ENCODE data around the gene POU2AF3. TPM values are rescaled to one million over a fixed set of nuclear protein-coding genes. Genes with fewer than 3 reads are reported as not detected.

Gene POU2AF3
- total and polyA plus RNA-seq, 11 donors, result 0.15 to 2.1 (median 0.54) TPM; not detected in 5

GRCh38 chr11:111258046-111258445 is 40.3 kb upstream of the POU2AF3 start:
- no peaks in the 10 kb centered on the region for H3K4me1 ChIP-seq
- WGBS, 4 donors, result 81 to 90% (median 89%) methylated on average over 4 of the region's 4 CpGs
- ATAC-seq, result no peak
- H3K36me3 ChIP-seq, result no peaks in the 10 kb centered on the region
- no peak for TF ChIP-seq POLR2A (IDR thresholded peaks at IDR 0.05)
- TF ChIP-seq CTCF (IDR thresholded peaks at IDR 0.05), result no peak
- H3K9me3 ChIP-seq, result no peaks in the 10 kb centered on the region
- H3K27ac ChIP-seq, result no peak overlapping the region
- H3K4me3 ChIP-seq, result no peak overlapping the region
- intact Hi-C loops (cut with DNase I), result no loop called here
- peaks cover 0 to 40% (median 0%) of the 10 kb centered on the region in 9 donors for H3K27me3 ChIP-seq
- no peak for DNase-seq

DNA sequence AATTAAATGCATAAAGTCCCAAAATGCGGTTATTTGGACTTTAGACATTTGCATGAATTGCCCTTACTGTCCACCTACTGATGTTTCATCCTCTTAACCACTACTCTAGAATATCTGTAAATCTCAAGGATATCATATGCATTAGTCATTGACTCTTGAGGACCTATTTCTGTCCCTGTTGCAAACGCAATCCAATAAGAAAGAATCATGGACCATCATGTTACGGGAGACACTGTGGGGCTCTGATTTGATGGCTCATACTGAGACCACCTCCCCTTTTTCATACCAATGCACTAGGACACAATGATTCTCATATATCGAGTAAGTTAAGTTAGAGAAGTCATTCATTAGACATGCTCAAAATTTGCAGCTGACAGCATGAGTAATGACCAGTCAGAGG is 38.5 kb upstream of the POU2AF3 start:
- Histone ChIP-seq H3K4me1 (no peaks in the 10 kb centered on the region), H3K27ac (no peak overlapping the region), H3K9me3 (no peaks in the 10 kb centered on the region), H3K4me3 (no peak overlapping the region), H3K27me3 (peaks cover 0 to 47% (median 4%) of the 10 kb centered on the region in 9 donors), H3K36me3 (no peaks in the 10 kb centered on the region)
- intact Hi-C loops (cut with DNase I), result no loop called here
- TF ChIP-seq CTCF (IDR thresholded peaks at IDR 0.05) (no peak), POLR2A (IDR thresholded peaks at IDR 0.05) (no peak)
- 84 to 88% (median 86%) methylated on average over 4 of the region's 4 CpGs for WGBS, 4 donors
- ATAC-seq, result no peak
- no peak for DNase-seq

GRCh38 chr11:111260811-111261210 is 37.5 kb upstream of the POU2AF3 start:
- ATAC-seq, result no peak

DNA sequence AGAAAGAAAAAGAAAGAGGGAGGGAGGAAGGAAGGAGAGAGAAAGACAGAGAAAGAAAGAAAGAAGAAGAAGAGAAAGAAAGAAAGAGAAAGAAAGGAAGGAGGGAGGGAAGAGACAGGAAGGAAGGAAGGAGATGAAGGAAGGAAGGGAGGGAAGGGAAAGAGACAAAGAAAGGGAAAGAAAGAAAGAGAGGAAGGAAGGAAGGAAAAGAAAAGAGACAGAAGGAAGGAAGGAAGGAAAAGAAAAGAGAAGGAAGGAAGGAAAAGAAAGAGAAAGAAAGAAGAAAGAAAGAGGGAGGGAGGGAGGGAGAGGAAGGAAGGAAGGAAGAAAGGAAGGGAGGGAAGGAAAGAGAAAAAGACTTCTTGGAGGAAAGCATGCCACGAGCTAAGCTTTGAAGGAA is 33.7 kb upstream of the POU2AF3 start:
- Histone ChIP-seq H3K27ac (no peak overlapping the region), H3K4me1 (no peaks in the 10 kb centered on the region), H3K4me3 (no peak overlapping the region), H3K36me3 (no peaks in the 10 kb centered on the region), H3K9me3 (no peaks in the 10 kb centered on the region), H3K27me3 (peaks cover 0 to 28% (median 0%) of the 10 kb centered on the region in 9 donors)
- TF ChIP-seq CTCF (IDR thresholded peaks at IDR 0.05), result no peak
- no peak for TF ChIP-seq POLR2A (IDR thresholded peaks at IDR 0.05)
- no peak for DNase-seq
- intact Hi-C loops (cut with DNase I), result no loop called here
- WGBS, 4 donors, result 53 to 75% (median 59%) methylated on average over 1 of the region's 1 CpG
- no peak for ATAC-seq

More at GRCh38 chr11:111260811-111261210, 37.5 kb upstream of the POU2AF3 start:
- H3K27me3 ChIP-seq, result peaks cover 0 to 47% (median 4%) of the 10 kb centered on the region in 9 donors
- no peaks in the 10 kb centered on the region for H3K9me3 ChIP-seq
- H3K27ac ChIP-seq, result no peak overlapping the region
- no peak overlapping the region for H3K4me3 ChIP-seq
- 80 to 90% (median 89%) methylated on average over 4 of the region's 4 CpGs for WGBS, 4 donors
- DNase-seq, result no peak
- intact Hi-C loops (cut with DNase I), result no loop called here
- H3K36me3 ChIP-seq, result no peaks in the 10 kb centered on the region
- TF ChIP-seq POLR2A (IDR thresholded peaks at IDR 0.05) (no peak), CTCF (IDR thresholded peaks at IDR 0.05) (no peak)
- H3K4me1 ChIP-seq, result no peaks in the 10 kb centered on the region
